ENCODE measurements around the gene OSBPL9.

The OSBPL9 gene

DNA sequence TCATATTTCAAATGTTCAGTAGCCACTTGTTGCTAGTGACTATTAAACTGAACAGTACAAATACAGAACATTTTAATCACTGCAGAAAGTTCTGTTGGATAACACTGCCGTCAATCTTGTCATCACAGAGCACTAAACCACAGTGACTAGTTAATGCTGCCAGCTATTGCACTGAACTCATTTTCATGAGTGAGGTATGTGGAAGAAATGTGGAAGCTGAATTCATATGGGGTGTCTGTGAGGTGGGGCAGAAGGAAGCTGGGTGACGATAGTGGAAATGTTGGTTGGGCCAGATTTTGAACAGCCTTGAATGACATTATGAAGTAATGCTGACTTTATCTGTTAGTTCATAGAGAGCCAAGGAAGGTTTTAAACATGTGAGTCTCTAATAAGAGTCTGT lies 49.6 kb downstream of the OSBPL9 start:
- H3K4me3 ChIP-seq (ENCODE audit: low read depth, low read length) = no peak overlapping the region
- H3K9me3 ChIP-seq (ENCODE audit: control insufficient read depth, insufficient read depth, low read depth, low read length) = no peaks in the 10 kb centered on the region
- no peaks in the 10 kb centered on the region for H3K36me3 ChIP-seq (ENCODE audit: control insufficient read depth in 2 of 2, insufficient read depth in 1 of 2, low read length in 2 of 2)
- no peak overlapping the region for H3K27ac ChIP-seq (ENCODE audit: extremely low read depth, low read depth, low read length)
- TF ChIP-seq ZNF221 (tag by site-specific recombination; IDR thresholded peaks at IDR 0.05; ENCODE audit: borderline replicate concordance) (no peak), ZNF626 (tag by site-specific recombination; IDR thresholded peaks at IDR 0.05) (no peak), ZNF121 (tag by site-specific recombination; IDR thresholded peaks at IDR 0.05) (no peak), OVOL3 (tag by site-specific recombination; IDR thresholded peaks at IDR 0.05) (no peak), ZFHX2 (tag by site-specific recombination; conservative IDR thresholded peaks at IDR 0.05) (no peak), ZNF660 (tag by site-specific recombination; IDR thresholded peaks at IDR 0.05) (no peak), ZNF76 (tag by site-specific recombination; IDR thresholded peaks at IDR 0.05; ENCODE audit: borderline replicate concordance, low read depth) (no peak), ZNF544 (tag by site-specific recombination; IDR thresholded peaks at IDR 0.05) (no peak), TRIM28 (IDR thresholded peaks at IDR 0.05; ENCODE audit: borderline replicate concordance, low read length) (no peak), ZNF140 (tag by site-specific recombination; IDR thresholded peaks at IDR 0.05) (no peak), ZNF157 (tag by site-specific recombination; IDR thresholded peaks at IDR 0.05) (no peak), OSR2 (tag by site-specific recombination; IDR thresholded peaks at IDR 0.05) (no peak)
- TF ChIP-seq, protein P1, sequence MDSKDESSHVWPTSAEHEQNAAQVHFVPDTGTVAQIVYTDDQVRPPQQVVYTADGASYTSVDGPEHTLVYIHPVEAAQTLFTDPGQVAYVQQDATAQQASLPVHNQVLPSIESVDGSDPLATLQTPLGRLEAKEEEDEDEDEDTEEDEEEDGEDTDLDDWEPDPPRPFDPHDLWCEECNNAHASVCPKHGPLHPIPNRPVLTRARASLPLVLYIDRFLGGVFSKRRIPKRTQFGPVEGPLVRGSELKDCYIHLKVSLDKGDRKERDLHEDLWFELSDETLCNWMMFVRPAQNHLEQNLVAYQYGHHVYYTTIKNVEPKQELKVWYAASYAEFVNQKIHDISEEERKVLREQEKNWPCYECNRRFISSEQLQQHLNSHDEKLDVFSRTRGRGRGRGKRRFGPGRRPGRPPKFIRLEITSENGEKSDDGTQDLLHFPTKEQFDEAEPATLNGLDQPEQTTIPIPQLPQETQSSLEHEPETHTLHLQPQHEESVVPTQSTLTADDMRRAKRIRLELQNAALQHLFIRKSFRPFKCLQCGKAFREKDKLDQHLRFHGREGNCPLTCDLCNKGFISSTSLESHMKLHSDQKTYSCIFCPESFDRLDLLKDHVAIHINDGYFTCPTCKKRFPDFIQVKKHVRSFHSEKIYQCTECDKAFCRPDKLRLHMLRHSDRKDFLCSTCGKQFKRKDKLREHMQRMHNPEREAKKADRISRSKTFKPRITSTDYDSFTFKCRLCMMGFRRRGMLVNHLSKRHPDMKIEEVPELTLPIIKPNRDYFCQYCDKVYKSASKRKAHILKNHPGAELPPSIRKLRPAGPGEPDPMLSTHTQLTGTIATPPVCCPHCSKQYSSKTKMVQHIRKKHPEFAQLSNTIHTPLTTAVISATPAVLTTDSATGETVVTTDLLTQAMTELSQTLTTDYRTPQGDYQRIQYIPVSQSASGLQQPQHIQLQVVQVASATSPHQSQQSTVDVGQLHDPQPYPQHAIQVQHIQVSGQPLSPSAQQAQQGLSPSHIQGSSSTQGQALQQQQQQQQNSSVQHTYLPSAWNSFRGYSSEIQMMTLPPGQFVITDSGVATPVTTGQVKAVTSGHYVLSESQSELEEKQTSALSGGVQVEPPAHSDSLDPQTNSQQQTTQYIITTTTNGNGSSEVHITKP (tag by site-specific recombination; IDR thresholded peaks at IDR 0.05) = no peak
- TF ChIP-seq, protein P2, sequence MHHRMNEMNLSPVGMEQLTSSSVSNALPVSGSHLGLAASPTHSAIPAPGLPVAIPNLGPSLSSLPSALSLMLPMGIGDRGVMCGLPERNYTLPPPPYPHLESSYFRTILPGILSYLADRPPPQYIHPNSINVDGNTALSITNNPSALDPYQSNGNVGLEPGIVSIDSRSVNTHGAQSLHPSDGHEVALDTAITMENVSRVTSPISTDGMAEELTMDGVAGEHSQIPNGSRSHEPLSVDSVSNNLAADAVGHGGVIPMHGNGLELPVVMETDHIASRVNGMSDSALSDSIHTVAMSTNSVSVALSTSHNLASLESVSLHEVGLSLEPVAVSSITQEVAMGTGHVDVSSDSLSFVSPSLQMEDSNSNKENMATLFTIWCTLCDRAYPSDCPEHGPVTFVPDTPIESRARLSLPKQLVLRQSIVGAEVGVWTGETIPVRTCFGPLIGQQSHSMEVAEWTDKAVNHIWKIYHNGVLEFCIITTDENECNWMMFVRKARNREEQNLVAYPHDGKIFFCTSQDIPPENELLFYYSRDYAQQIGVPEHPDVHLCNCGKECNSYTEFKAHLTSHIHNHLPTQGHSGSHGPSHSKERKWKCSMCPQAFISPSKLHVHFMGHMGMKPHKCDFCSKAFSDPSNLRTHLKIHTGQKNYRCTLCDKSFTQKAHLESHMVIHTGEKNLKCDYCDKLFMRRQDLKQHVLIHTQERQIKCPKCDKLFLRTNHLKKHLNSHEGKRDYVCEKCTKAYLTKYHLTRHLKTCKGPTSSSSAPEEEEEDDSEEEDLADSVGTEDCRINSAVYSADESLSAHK (tag by site-specific recombination; IDR thresholded peaks at IDR 0.05) = no peak
- H3K4me1 ChIP-seq (ENCODE audit: control insufficient read depth, insufficient read depth, low read length) = peaks cover 13% of the 10 kb centered on the region
- CTCF ChIA-PET = interaction anchor here (0.5 to 1.6 kb wide), 4 partner anchors 23 to 1818 kb away, joined by 3 to 5 read pairs (median 4); no protein-coding TSS in a partner anchor
- POLR2A ChIA-PET = no interaction called here

DNA sequence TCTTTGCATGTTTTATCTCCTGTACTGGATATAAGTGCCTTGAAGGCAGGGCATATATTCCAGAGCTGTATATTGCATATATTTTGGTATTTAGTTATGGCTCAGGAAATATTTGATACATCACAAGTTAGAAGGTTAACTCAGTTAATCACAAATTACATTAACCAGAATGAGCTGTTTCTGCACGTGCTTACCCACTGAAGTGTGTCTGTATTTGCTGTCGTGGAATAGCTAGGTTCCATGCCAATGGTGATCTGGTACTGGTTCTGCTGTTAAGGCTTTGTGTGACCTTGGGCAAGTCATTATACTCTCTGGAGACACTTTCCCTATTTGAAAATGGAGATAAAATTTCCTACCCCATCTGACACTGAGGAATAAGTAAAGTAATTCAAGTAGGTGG lies 50.7 kb downstream of the OSBPL9 start:
- Histone ChIP-seq H3K27ac (ENCODE audit: extremely low read depth, low read depth, low read length) (no peak overlapping the region), H3K9me3 (ENCODE audit: control insufficient read depth, insufficient read depth, low read depth, low read length) (no peaks in the 10 kb centered on the region), H3K36me3 (ENCODE audit: control insufficient read depth in 2 of 2, insufficient read depth in 1 of 2, low read length in 2 of 2) (no peaks in the 10 kb centered on the region), H3K4me1 (ENCODE audit: control insufficient read depth, insufficient read depth, low read length) (peaks cover 18% of the 10 kb centered on the region), H3K4me3 (ENCODE audit: low read depth, low read length) (no peak overlapping the region)
- ChIA-PET POLR2A (no interaction called here), CTCF (interaction anchor here (1.6 kb wide), 1 partner anchor 99 kb away, joined by 5 read pairs; no protein-coding TSS in a partner anchor)
- TF ChIP-seq TCF7L2 (IDR thresholded peaks at IDR 0.05; ENCODE audit: borderline replicate concordance, low read depth, low read length) = no peak
- TF ChIP-seq ZNF660 (tag by site-specific recombination; IDR thresholded peaks at IDR 0.05) = no peak
- TF ChIP-seq ZNF837 (tag by site-specific recombination; IDR thresholded peaks at IDR 0.05) = no peak
- TF ChIP-seq, protein P3, sequence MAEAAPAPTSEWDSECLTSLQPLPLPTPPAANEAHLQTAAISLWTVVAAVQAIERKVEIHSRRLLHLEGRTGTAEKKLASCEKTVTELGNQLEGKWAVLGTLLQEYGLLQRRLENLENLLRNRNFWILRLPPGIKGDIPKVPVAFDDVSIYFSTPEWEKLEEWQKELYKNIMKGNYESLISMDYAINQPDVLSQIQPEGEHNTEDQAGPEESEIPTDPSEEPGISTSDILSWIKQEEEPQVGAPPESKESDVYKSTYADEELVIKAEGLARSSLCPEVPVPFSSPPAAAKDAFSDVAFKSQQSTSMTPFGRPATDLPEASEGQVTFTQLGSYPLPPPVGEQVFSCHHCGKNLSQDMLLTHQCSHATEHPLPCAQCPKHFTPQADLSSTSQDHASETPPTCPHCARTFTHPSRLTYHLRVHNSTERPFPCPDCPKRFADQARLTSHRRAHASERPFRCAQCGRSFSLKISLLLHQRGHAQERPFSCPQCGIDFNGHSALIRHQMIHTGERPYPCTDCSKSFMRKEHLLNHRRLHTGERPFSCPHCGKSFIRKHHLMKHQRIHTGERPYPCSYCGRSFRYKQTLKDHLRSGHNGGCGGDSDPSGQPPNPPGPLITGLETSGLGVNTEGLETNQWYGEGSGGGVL (tag by site-specific recombination; IDR thresholded peaks at IDR 0.05) = no peak
- TF ChIP-seq ZNF341 (tag by site-specific recombination; IDR thresholded peaks at IDR 0.05; ENCODE audit: low read depth) = no peak
- TF ChIP-seq, protein P4, sequence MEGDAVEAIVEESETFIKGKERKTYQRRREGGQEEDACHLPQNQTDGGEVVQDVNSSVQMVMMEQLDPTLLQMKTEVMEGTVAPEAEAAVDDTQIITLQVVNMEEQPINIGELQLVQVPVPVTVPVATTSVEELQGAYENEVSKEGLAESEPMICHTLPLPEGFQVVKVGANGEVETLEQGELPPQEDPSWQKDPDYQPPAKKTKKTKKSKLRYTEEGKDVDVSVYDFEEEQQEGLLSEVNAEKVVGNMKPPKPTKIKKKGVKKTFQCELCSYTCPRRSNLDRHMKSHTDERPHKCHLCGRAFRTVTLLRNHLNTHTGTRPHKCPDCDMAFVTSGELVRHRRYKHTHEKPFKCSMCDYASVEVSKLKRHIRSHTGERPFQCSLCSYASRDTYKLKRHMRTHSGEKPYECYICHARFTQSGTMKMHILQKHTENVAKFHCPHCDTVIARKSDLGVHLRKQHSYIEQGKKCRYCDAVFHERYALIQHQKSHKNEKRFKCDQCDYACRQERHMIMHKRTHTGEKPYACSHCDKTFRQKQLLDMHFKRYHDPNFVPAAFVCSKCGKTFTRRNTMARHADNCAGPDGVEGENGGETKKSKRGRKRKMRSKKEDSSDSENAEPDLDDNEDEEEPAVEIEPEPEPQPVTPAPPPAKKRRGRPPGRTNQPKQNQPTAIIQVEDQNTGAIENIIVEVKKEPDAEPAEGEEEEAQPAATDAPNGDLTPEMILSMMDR (tag by site-specific recombination; IDR thresholded peaks at IDR 0.05) = no peak
- TF ChIP-seq, protein P5, sequence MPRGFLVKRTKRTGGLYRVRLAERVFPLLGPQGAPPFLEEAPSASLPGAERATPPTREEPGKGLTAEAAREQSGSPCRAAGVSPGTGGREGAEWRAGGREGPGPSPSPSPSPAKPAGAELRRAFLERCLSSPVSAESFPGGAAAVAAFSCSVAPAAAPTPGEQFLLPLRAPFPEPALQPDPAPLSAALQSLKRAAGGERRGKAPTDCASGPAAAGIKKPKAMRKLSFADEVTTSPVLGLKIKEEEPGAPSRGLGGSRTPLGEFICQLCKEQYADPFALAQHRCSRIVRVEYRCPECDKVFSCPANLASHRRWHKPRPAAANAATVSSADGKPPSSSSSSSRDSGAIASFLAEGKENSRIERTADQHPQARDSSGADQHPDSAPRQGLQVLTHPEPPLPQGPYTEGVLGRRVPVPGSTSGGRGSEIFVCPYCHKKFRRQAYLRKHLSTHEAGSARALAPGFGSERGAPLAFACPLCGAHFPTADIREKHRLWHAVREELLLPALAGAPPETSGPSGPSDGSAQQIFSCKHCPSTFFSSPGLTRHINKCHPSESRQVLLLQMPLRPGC (tag by site-specific recombination; IDR thresholded peaks at IDR 0.05) = no peak

Data from HEK293 (cell line).